ENCODE measurements around the gene SLC52A3.

DNA sequence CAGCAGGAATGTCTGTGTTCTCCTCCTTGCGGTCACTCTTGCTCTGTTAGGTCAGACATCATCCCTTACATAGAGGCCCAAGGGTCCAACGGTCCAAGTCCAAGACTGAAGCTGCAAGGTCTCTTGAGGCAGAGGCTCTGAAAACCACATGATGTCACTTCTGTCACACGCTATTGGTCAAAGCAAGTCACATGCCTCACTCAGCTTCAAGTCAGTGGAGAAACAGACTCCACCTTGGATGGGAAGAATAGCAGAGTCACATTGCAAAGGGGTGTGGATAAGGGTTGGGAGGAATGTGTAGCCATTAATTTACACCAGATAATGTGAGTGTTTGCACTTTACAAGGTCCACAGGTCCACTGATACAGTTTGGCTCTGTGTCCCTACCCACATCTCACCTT lies 17.5 kb downstream of the SLC52A3 start:
- TF ChIP-seq, protein P1, sequence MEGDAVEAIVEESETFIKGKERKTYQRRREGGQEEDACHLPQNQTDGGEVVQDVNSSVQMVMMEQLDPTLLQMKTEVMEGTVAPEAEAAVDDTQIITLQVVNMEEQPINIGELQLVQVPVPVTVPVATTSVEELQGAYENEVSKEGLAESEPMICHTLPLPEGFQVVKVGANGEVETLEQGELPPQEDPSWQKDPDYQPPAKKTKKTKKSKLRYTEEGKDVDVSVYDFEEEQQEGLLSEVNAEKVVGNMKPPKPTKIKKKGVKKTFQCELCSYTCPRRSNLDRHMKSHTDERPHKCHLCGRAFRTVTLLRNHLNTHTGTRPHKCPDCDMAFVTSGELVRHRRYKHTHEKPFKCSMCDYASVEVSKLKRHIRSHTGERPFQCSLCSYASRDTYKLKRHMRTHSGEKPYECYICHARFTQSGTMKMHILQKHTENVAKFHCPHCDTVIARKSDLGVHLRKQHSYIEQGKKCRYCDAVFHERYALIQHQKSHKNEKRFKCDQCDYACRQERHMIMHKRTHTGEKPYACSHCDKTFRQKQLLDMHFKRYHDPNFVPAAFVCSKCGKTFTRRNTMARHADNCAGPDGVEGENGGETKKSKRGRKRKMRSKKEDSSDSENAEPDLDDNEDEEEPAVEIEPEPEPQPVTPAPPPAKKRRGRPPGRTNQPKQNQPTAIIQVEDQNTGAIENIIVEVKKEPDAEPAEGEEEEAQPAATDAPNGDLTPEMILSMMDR (IDR thresholded peaks at IDR 0.05), result no peak
- no peak for TF ChIP-seq POLR2A (IDR thresholded peaks at IDR 0.05)
- no peak for TF ChIP-seq POLR2AphosphoS5 (IDR thresholded peaks at IDR 0.05)
